Natural killer cell treated with Interleukin-12 subunit alpha and Interleukin-12 subunit beta and Interleukin-15 and Interleukin-18, amount 100 ng/mL, for 72 hours (primary cell): ENCODE results near the gene GLIPR1L1. TPM values are rescaled to one million over a fixed set of nuclear protein-coding genes. Genes with fewer than 3 reads are reported as not detected.

ENCODE experiments used
- ATAC-seq, 2 donors: fragments of 150-1000 bp; cut with Tn5 transposase in 1 of 2; sonication (Bioruptor Pico), chemical (Tn5 transposase) in 1 of 2; 2 replicates each; pipeline ENCODE4 v1.10.0; 2021
- DNase-seq: peaks from one replicate; pipeline ENCODE4 v3.0.0; 2022; ENCODE audit warnings: low spot score
- H3K27ac Mint-ChIP-seq, 2 donors: 1 replicate in 1 of 2; 2 replicates in 1 of 2; pipeline ENCODE4 v1.8.0; 2022; ENCODE audit warnings: mixed read lengths in 2 of 2, mild to moderate bottlenecking in 1 of 2, moderate library complexity in 1 of 2
- H3K27me3 Mint-ChIP-seq, 2 donors: 1 replicate in 1 of 2; 2 replicates in 1 of 2; pipeline ENCODE4 v1.8.0; 2022; ENCODE audit warnings: mixed read lengths in 2 of 2
- H3K36me3 Mint-ChIP-seq: one replicate; pipeline ENCODE4 v1.8.0; 2022; ENCODE audit warnings: mixed read lengths
- H3K4me1 Mint-ChIP-seq, 2 donors: 1 replicate in 1 of 2; 2 replicates in 1 of 2; pipeline ENCODE4 v1.8.0; 2022; ENCODE audit warnings: low read depth in 2 of 2, mixed read lengths in 2 of 2, mild to moderate bottlenecking in 1 of 2
- H3K4me3 Mint-ChIP-seq: one replicate; pipeline ENCODE4 v1.8.0; 2022; ENCODE audit warnings: mixed read lengths
- H3K9me3 Mint-ChIP-seq: 2 replicates; pipeline ENCODE4 v1.8.0; 2022; ENCODE audit warnings: mixed read lengths
- total RNA-seq, 2 donors: library from RNA; stranded (reverse); gene quantifications; one replicate each; pipeline ENCODE4 v1.2.3, GENCODE V29; 2022

GLIPR1L1 gene
- total RNA-seq, 2 donors from 2014 or later = not detected

GRCh38 chr12:75374971-75375370, 40.5 kb downstream of the GLIPR1L1 start:
- H3K9me3 Mint-ChIP-seq = no peaks in the 10 kb centered on the region
- H3K36me3 Mint-ChIP-seq = no peaks in the 10 kb centered on the region
- DNase-seq (no peak), ATAC-seq (no peak)
- H3K27ac Mint-ChIP-seq = no peak overlapping the region
- H3K4me3 Mint-ChIP-seq = no peak overlapping the region
- no peaks in the 10 kb centered on the region for H3K27me3 Mint-ChIP-seq
- H3K4me1 Mint-ChIP-seq = no peaks in the 10 kb centered on the region

DNA sequence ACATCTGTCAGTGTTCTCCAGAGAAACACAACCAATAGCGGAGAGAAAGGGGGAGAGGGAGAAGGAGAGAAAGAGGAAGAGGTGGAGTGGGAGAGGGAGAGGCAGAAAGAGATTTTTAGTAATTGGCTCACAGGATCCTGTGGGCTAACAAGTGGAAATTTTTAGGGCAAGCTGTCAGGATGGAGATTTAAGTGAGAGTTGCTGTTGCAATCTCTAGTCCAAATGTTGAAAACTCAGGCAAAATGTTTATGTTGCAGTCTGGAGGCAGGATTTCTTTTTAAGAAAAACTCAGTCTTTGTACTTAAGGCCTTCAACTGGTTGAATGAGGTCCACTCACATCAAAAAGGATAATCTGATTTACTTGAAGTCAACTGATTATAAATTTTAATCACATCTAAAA, 43.9 kb downstream of the GLIPR1L1 start:
- Mint-ChIP-seq H3K4me3 (no peak overlapping the region), H3K9me3 (no peaks in the 10 kb centered on the region), H3K4me1 (no peaks in the 10 kb centered on the region), H3K36me3 (no peaks in the 10 kb centered on the region), H3K27ac (no peak overlapping the region), H3K27me3 (no peaks in the 10 kb centered on the region)
- DNase-seq (no peak), ATAC-seq (no peak)

DNA sequence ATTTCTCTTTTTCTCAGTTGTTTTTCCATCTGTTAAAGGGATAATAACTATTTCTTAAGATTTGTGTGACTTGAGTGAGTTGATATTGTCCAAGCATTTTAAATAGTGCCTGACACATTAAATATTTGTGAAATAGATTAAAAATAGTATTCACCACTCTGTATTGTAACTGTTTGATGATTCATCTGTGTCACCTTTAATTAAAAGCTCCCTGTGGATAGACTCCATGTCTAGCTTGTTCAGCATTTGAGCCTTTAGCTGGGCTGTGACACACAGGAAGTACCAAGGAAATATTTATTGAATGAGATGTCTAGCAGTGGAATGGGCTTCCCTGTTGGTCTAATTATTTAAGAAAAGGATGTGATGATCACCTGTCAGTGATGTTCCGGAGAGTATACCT, 54.6 kb downstream of the GLIPR1L1 start:
- Mint-ChIP-seq H3K9me3 (no peaks in the 10 kb centered on the region), H3K4me1 (peaks cover 26 to 36% of the 10 kb centered on the region in 2 donors), H3K27me3 (no peaks in the 10 kb centered on the region), H3K4me3 (peak overlapping the region; percentile 95), H3K27ac (peak overlapping the region; percentile 97 to 98), H3K36me3 (no peaks in the 10 kb centered on the region)
- ATAC-seq (no peak), DNase-seq (no peak)

DNA sequence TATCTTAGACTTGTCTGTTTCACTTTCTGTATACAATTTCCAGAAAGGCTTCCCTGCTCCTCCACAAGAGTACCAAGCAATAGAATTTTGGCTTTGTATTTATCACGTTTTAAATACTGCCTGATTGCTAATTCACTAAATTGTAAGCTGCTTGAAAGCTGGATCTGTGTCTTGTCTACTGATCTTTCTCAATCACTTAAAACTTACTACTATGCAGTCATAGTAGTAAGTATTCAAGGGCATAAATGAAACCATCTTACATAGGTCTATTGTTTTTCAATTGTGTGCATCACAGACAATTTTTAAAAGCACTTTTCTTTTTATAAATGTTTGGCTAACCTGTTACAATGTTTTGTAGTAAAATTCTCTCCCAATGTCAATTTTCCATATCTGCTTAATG, 55.2 kb downstream of the GLIPR1L1 start:
- no peaks in the 10 kb centered on the region for H3K36me3 Mint-ChIP-seq
- H3K4me1 Mint-ChIP-seq = peaks cover 26 to 36% of the 10 kb centered on the region in 2 donors
- ATAC-seq (no peak), DNase-seq (no peak)
- peak overlapping the region; percentile 97 to 98 for H3K27ac Mint-ChIP-seq
- no peaks in the 10 kb centered on the region for H3K9me3 Mint-ChIP-seq
- H3K4me3 Mint-ChIP-seq = peak overlapping the region; percentile 95
- H3K27me3 Mint-ChIP-seq = no peaks in the 10 kb centered on the region

GRCh38 chr12:75390156-75390898, 55.9 kb downstream of the GLIPR1L1 start:
- ATAC-seq (no peak), DNase-seq (no peak)
- Mint-ChIP-seq H3K9me3 (no peaks in the 10 kb centered on the region), H3K27me3 (no peaks in the 10 kb centered on the region), H3K36me3 (no peaks in the 10 kb centered on the region), H3K4me1 (peaks cover 26 to 36% of the 10 kb centered on the region in 2 donors), H3K27ac (peak overlapping the region; percentile 97 to 98), H3K4me3 (peak overlapping the region; percentile 95)

DNA sequence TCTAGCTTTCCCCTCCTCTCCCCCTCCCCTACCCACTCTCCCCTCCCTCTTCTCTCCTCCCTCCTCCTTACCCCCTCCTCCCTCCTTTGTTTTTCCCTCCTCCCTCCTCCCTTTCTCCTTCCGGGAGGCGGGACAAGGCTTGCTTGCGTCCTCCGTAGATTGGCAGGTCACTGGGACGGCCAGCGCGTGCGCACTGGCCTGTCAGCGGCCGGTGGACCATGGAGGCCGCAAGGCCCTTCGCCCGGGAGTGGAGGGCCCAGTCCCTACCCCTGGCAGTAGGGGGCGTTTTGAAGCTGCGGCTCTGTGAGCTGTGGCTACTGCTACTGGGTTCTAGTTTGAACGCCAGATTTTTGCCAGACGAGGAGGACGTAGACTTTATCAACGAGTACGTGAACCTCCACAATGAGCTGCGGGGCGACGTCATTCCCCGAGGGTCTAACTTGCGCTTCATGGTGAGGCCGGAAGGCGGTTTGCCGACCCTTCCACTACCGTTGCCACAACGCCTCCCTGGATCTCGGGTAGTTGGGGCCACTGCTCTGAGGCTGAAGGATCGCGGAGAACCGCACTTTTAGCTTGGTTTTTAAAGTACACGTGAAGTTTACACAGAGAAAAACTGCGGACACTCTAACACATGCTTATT, 56.5 kb downstream of the GLIPR1L1 start, which contains the start of gene GLIPR1L2:
GLIPR1L2 (plus strand) TSS at position 191 of the 640 bp plus-strand sequence; CDS start at position 219, 28 bp downstream.
- Mint-ChIP-seq H3K9me3 (no peaks in the 10 kb centered on the region), H3K4me3 (peak within 1 kb of the TSS; percentile 95), H3K27ac (peak within 1 kb of the TSS; percentile 97 to 98), H3K4me1 (peaks cover 26 to 41% of the 10 kb centered on the region in 2 donors), H3K36me3 (no peaks in the 10 kb centered on the region), H3K27me3 (peaks cover 0 to 4% of the 10 kb centered on the region in 2 donors)
- DNase-seq (peak; percentile 95), ATAC-seq (peak; percentile 99 to 100)

GRCh38 chr12:75404231-75404630, 69.8 kb downstream of the GLIPR1L1 start:
- Mint-ChIP-seq H3K4me3 (no peak overlapping the region), H3K36me3 (no peaks in the 10 kb centered on the region), H3K27me3 (no peaks in the 10 kb centered on the region), H3K9me3 (no peaks in the 10 kb centered on the region), H3K27ac (no peak overlapping the region), H3K4me1 (no peaks in the 10 kb centered on the region)
- DNase-seq = no peak
- ATAC-seq = no peak

GRCh38 chr12:75407683-75408082, 73.2 kb downstream of the GLIPR1L1 start:
- no peak for ATAC-seq
- Mint-ChIP-seq H3K9me3 (no peaks in the 10 kb centered on the region), H3K27me3 (no peaks in the 10 kb centered on the region), H3K4me1 (no peaks in the 10 kb centered on the region), H3K36me3 (peaks cover 4% of the 10 kb centered on the region), H3K4me3 (no peak overlapping the region), H3K27ac (no peak overlapping the region)
- no peak for DNase-seq

DNA sequence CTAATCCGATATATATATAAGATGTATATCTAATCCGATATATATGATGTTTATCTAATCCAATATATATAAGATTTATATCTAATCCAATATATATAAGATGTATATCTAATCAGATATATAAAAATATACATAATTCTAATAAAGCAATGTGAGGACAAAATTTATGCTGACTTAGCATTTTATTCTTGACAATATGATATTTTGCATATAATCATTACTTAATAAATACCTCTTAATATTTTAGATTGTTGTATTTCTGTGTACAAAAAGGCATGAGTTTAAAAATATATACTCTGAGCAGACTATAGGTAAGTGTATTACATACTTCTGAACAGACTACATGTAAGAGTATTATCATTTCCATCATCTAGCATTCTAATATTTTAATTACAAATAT, 75.4 kb downstream of the GLIPR1L1 start:
- ATAC-seq (no peak), DNase-seq (no peak)
- no peaks in the 10 kb centered on the region for H3K9me3 Mint-ChIP-seq
- no peak overlapping the region for H3K27ac Mint-ChIP-seq
- H3K36me3 Mint-ChIP-seq = peaks cover 4% of the 10 kb centered on the region
- no peaks in the 10 kb centered on the region for H3K4me1 Mint-ChIP-seq
- H3K4me3 Mint-ChIP-seq = no peak overlapping the region
- no peaks in the 10 kb centered on the region for H3K27me3 Mint-ChIP-seq

DNA sequence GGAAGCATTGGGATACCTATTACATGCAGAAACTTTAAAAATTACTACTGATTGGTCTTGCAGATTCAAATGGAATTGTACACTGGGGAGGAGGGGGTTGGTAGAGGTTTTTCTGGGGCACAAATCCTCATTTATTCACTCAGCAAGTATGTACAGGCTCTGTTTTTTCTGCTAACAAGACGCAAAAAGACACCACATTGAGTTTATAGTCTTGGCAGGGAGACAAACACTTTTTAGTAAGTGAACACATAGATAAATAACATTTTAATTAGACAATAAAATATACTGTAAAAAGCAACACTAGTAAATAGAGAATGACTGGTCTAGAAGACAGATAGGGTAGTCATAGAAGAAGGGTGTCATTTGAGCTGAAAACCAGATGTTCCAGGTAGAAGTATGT, 80.2 kb downstream of the GLIPR1L1 start:
- Mint-ChIP-seq H3K4me1 (no peaks in the 10 kb centered on the region), H3K27me3 (peaks cover 0 to 3% of the 10 kb centered on the region in 2 donors), H3K27ac (no peak overlapping the region), H3K36me3 (peaks cover 4% of the 10 kb centered on the region), H3K4me3 (no peak overlapping the region), H3K9me3 (no peaks in the 10 kb centered on the region)
- ATAC-seq (no peak), DNase-seq (no peak)

- Mint-ChIP-seq H3K27me3 (peaks cover 0 to 4% of the 10 kb centered on the region in 2 donors), H3K36me3 (no peaks in the 10 kb centered on the region), H3K27ac (no peak overlapping the region), H3K4me3 (no peak overlapping the region), H3K4me1 (no peaks in the 10 kb centered on the region), H3K9me3 (no peaks in the 10 kb centered on the region)
- DNase-seq = no peak
- no peak for ATAC-seq
Measured at GRCh38 chr12:75419841-75420240, 85.4 kb downstream of the GLIPR1L1 start.

Other genes starting within 250 kb of the GLIPR1L1 start
- gene KCNC2, start 124.8 kb upstream of the GLIPR1L1 start, total RNA-seq = not detected
- 1 to 10 TPM; 3.8 to 5.3 TPM for gene CAPS2, start 4.3 kb upstream of the GLIPR1L1 start, total RNA-seq
- gene GLIPR1L2, start 56.4 kb downstream of the GLIPR1L1 start, total RNA-seq = 1 to 10 TPM in 1 of 2 donors, not detected in 1; 1.0 TPM
- gene GLIPR1, start 146.1 kb downstream of the GLIPR1L1 start, total RNA-seq = 10 to 100 TPM; 47.1 to 48.3 TPM
- gene KRR1, start 176.9 kb downstream of the GLIPR1L1 start, total RNA-seq = 10 to 100 TPM; 64.4 to 96.4 TPM